ENCODE data around the gene ELMOD1. TPM values are rescaled to one million over a fixed set of nuclear protein-coding genes. Genes with fewer than 3 reads are reported as not detected.

The ELMOD1 gene
- total RNA-seq, 4 donors from 2014 or later = 0.39 to 1.7 (median 0.54) TPM

DNA sequence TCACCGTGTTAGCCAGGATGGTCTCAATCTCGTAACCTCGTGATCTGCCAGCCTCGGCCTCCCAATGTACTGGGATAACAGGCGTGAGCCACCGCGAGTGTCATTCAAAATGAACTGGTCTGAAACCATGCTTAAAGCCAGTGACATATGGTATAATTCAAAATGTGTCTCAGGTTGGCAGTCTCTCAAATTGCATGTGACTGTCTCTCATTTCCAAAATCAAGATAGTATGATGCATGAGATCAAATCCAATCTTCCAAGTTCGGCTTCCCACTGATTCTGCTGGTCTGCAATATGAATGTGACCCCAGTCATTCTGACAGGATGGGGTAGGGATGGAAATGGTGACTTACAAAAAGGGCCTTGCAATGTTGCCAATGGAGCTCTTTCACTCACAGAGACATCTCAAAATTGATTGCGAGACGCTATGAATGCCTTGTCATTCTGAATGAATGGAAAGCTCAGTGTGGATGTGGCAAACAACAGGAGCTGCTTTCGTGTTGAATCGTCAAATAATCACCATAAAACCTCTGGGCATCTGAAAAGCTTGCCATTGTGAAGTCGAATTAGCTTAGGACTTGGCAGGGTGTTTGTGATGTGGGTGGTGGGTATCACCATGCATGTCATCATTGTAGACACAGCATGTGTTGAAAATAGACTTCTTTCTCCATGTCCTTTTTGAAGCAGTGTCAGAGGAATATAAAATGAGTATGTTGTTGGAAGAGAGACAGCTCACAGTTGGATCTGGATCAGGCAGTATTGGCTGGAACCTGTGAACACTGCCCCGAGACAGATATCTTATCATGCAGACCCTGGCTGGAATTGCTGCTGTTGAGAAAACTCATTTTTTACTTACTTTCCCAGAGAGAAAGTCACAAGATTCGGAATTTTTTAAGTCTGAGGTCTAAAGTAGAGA lies 108.7 kb downstream of the ELMOD1 start:
- DNase-seq (ENCODE audit: extremely low spot score) = no peak
- WGBS = 81% methylated on average over 12 of the region's 15 CpGs
- TF ChIP-seq, protein P1, sequence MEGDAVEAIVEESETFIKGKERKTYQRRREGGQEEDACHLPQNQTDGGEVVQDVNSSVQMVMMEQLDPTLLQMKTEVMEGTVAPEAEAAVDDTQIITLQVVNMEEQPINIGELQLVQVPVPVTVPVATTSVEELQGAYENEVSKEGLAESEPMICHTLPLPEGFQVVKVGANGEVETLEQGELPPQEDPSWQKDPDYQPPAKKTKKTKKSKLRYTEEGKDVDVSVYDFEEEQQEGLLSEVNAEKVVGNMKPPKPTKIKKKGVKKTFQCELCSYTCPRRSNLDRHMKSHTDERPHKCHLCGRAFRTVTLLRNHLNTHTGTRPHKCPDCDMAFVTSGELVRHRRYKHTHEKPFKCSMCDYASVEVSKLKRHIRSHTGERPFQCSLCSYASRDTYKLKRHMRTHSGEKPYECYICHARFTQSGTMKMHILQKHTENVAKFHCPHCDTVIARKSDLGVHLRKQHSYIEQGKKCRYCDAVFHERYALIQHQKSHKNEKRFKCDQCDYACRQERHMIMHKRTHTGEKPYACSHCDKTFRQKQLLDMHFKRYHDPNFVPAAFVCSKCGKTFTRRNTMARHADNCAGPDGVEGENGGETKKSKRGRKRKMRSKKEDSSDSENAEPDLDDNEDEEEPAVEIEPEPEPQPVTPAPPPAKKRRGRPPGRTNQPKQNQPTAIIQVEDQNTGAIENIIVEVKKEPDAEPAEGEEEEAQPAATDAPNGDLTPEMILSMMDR (IDR thresholded peaks at IDR 0.05) = no peak
- TF ChIP-seq POLR2A (IDR thresholded peaks at IDR 0.05; ENCODE audit: low read depth) = no peak
- TF ChIP-seq POLR2AphosphoS5 (IDR thresholded peaks at IDR 0.05) = no peak
- no peak for TF ChIP-seq EP300 (IDR thresholded peaks at IDR 0.05)
- H3K4me3 ChIP-seq = no peak overlapping the region
- H3K9me3 ChIP-seq = no peaks in the 10 kb centered on the region
- H3K36me3 ChIP-seq = no peaks in the 10 kb centered on the region
- H3K27ac ChIP-seq (replicated peaks in 1 of 4) = no peak overlapping the region
- no peaks in the 10 kb centered on the region for H3K27me3 ChIP-seq
- intact Hi-C loops (cut with DNase I) = no loop called here
- peaks cover 0 to 10% (median 0%) of the 10 kb centered on the region in 4 donors for H3K4me1 ChIP-seq

DNA sequence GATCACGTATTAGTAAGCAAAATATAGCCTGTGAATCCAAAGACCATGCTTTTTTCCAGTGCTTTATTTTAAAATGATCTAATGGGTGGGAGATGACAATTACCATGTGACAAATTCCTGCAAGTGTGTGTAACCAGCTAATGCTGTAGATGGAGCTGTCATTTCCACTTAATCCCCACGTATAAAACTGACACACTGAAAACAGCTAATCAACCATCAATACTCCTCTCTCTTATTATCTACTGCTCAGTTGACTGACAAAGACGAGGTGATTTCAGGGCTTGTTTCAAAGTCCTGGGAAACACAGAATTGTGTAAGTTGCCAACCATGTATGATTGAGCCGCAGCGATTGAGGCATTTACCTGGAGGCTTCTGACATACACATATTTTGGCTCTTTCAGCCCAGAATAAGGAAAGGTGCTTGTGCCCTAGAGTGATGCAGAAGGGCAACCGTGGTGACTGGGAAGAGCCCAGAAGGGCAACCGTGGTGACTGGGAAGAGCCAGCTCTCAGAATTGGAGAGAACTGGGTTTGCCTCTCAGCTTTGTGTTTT lies 111.2 kb downstream of the ELMOD1 start:
- intact Hi-C loops (cut with DNase I) = no loop called here
- DNase-seq (ENCODE audit: extremely low spot score) = no peak
- H3K4me1 ChIP-seq = peaks cover 0 to 12% (median 0%) of the 10 kb centered on the region in 4 donors
- no peaks in the 10 kb centered on the region for H3K36me3 ChIP-seq
- no peak for TF ChIP-seq POLR2A (IDR thresholded peaks at IDR 0.05; ENCODE audit: low read depth)
- no peak for TF ChIP-seq POLR2AphosphoS5 (IDR thresholded peaks at IDR 0.05)
- TF ChIP-seq, protein P1 (IDR thresholded peaks at IDR 0.05) = no peak
- TF ChIP-seq EP300 (IDR thresholded peaks at IDR 0.05) = no peak
- H3K27ac ChIP-seq (replicated peaks in 1 of 4) = no peak overlapping the region
- 80% methylated on average over 7 of the region's 7 CpGs for WGBS
- no peaks in the 10 kb centered on the region for H3K27me3 ChIP-seq
- no peaks in the 10 kb centered on the region for H3K9me3 ChIP-seq
- no peak overlapping the region for H3K4me3 ChIP-seq

DNA sequence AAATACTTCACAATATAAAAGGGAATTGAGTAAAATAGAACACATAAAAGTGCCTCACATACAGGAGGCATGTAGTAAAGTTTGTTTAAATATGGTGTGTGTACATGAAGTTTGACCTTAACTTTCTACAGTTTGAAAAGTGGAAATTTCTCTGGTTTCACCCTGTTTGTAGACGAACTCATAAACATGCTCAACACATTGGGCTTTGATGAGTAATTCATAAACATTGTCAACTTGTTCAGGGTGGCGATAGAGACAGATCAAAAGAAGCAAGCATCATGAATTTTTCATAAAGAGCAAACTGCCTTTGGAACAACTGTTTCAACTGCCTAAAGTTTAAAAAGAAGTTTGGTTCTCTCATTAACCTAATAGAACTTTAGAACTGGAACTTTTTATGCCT lies 111.8 kb downstream of the ELMOD1 start:
- TF ChIP-seq POLR2AphosphoS5 (IDR thresholded peaks at IDR 0.05) (no peak), POLR2A (IDR thresholded peaks at IDR 0.05; ENCODE audit: low read depth) (no peak), EP300 (IDR thresholded peaks at IDR 0.05) (no peak)
- TF ChIP-seq, protein P1 (IDR thresholded peaks at IDR 0.05) = no peak
- Histone ChIP-seq H3K4me1 (peaks cover 0 to 12% (median 0%) of the 10 kb centered on the region in 4 donors), H3K9me3 (no peaks in the 10 kb centered on the region), H3K4me3 (no peak overlapping the region), H3K27me3 (no peaks in the 10 kb centered on the region), H3K36me3 (no peaks in the 10 kb centered on the region), H3K27ac (replicated peaks in 1 of 4) (no peak overlapping the region)
- no peak for DNase-seq (ENCODE audit: extremely low spot score)
- intact Hi-C loops (cut with DNase I) = no loop called here
- WGBS = 40% methylated on average over 2 of the region's 2 CpGs

- Histone ChIP-seq H3K4me3 (no peak overlapping the region), H3K27me3 (no peaks in the 10 kb centered on the region), H3K4me1 (peaks cover 0 to 12% (median 0%) of the 10 kb centered on the region in 4 donors), H3K36me3 (no peaks in the 10 kb centered on the region), H3K27ac (replicated peaks in 1 of 4) (no peak overlapping the region), H3K9me3 (no peaks in the 10 kb centered on the region)
- DNase-seq (ENCODE audit: extremely low spot score) = no peak
- WGBS = 80% methylated on average over 3 of the region's 3 CpGs
- TF ChIP-seq EP300 (IDR thresholded peaks at IDR 0.05) = no peak
- TF ChIP-seq, protein P1 (IDR thresholded peaks at IDR 0.05) = no peak
- no peak for TF ChIP-seq POLR2A (IDR thresholded peaks at IDR 0.05; ENCODE audit: low read depth)
- TF ChIP-seq POLR2AphosphoS5 (IDR thresholded peaks at IDR 0.05) = no peak
- intact Hi-C loops (cut with DNase I) = no loop called here
Observed at GRCh38 chr11:107704451-107704850, 113.5 kb downstream of the ELMOD1 start.
